ENCODE measurements around the gene KDM3B.
"Not testable (repeated sequence)": the region's sequence is repeated elsewhere in the genome, so short reads cannot be mapped to it uniquely, and the experiment has no call there.

KDM3B gene

GRCh38 chr5:138349852-138350562 is 2.5 kb upstream of the KDM3B start:
- DNase-seq, result no peak

- no peak for DNase-seq
Measured at GRCh38 chr5:138350563-138350890, 2.0 kb upstream of the KDM3B start.

- DNase-seq, result no peak
Measured at GRCh38 chr5:138351056-138351455, 1.4 kb upstream of the KDM3B start.

GRCh38 chr5:138351517-138351916 is 968 bp upstream of the KDM3B start:
- no peak for DNase-seq

- DNase-seq, result peak; percentile 29 to 46
Measured at GRCh38 chr5:138352722-138353559, 456 bp downstream of the KDM3B start.

- no peak for DNase-seq
Measured at GRCh38 chr5:138353560-138354080, 1.1 kb downstream of the KDM3B start.

- DNase-seq, result no peak
Measured at GRCh38 chr5:138354387-138354786, 1.9 kb downstream of the KDM3B start.

GRCh38 chr5:138354926-138355378 is 2.5 kb downstream of the KDM3B start:
- peak in 1 of 2 experiments; percentile 36 for DNase-seq

GRCh38 chr5:138359621-138360020 is 7.1 kb downstream of the KDM3B start:
- DNase-seq, result no peak

GRCh38 chr5:138360941-138361452 is 8.5 kb downstream of the KDM3B start:
- no peak for DNase-seq

- no peak for DNase-seq
Measured at GRCh38 chr5:138364576-138364975, 12.1 kb downstream of the KDM3B start.

GRCh38 chr5:138366632-138367382 is 14.3 kb downstream of the KDM3B start:
- no peak for DNase-seq

- DNase-seq, result no peak
Measured at GRCh38 chr5:138369261-138369660, 16.8 kb downstream of the KDM3B start.

GRCh38 chr5:138369706-138370105 is 17.2 kb downstream of the KDM3B start:
- no peak for DNase-seq

GRCh38 chr5:138370537-138370936 is 18.1 kb downstream of the KDM3B start:
- no peak for DNase-seq

- DNase-seq, result no peak
Measured at GRCh38 chr5:138371454-138371853, 19.0 kb downstream of the KDM3B start.

GRCh38 chr5:138372225-138372624 is 19.7 kb downstream of the KDM3B start:
- DNase-seq, result no peak

- DNase-seq, result no peak
Measured at GRCh38 chr5:138372653-138373052, 20.2 kb downstream of the KDM3B start.

- no peak for DNase-seq
Measured at GRCh38 chr5:138382347-138382746, 29.9 kb downstream of the KDM3B start.

- DNase-seq, result no peak
Measured at GRCh38 chr5:138385660-138386059, 33.2 kb downstream of the KDM3B start.

- DNase-seq, result no peak
Measured at GRCh38 chr5:138386290-138386689, 33.8 kb downstream of the KDM3B start.

- no peak for DNase-seq
Measured at GRCh38 chr5:138389332-138389731, 36.8 kb downstream of the KDM3B start.

GRCh38 chr5:138389911-138390310 is 37.4 kb downstream of the KDM3B start:
- not testable (repeated sequence) for DNase-seq

All from NCI-H2081 (cell line).